DMS153 treated with DMSO at 0.1 percent for 48 hours (cell line): ENCODE data around the gene AQP6.
"Not testable (repeated sequence)": the region's sequence is repeated elsewhere in the genome, so short reads cannot be mapped to it uniquely, and the experiment has no call there.

Experiments used
- DNase-seq: peaks from one replicate; lab custom pipeline; 2025; ENCODE audit not compliant: unreplicated experiment; lab: John Stamatoyannopoulos, UW

Gene AQP6

DNA sequence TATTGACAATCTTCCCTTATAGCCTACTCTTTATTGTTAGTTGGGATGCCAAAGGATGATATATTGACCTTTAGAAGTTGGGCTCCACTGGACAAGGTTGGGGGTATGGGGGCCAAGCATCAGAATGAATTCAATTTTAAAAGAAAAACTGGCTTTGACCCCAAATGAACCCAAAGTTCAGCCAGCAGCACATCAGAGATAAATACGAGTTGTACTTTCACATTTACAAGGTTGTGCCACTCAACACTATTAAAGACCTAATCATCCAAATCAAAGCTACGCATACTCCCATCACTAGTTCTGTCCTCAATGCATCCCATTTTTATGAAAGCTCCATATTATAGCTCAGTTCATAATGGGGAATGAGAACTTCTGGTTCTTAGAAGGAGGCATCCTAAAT lies 16.7 kb downstream of the AQP6 start:
- not testable (repeated sequence) for DNase-seq

GRCh38 chr12:49990273-49990672 lies 17.5 kb downstream of the AQP6 start:
- no peak for DNase-seq

DNA sequence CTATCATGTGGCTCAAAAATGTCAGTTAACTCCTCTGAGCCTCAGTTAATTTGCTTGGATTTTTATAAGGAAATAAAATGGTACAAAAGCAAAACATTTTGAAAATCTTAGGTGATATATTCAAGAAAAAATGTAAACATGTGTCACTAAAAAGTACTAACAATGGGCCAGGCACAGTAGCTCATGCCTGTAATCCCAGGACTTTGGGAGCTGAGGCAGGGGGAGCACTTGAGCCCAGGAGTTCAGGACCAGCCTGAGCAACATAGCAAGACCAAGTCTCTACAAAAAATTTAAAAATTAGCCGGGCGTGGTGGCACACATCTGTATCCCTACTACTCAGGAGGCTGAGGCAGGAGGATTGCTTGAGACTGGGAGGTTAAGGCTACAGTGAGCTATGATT lies 25.7 kb downstream of the AQP6 start:
- no peak for DNase-seq

- no peak for DNase-seq
These were observed 30.8 kb downstream of the AQP6 start for GRCh38 chr12:50003595-50003994.

DNA sequence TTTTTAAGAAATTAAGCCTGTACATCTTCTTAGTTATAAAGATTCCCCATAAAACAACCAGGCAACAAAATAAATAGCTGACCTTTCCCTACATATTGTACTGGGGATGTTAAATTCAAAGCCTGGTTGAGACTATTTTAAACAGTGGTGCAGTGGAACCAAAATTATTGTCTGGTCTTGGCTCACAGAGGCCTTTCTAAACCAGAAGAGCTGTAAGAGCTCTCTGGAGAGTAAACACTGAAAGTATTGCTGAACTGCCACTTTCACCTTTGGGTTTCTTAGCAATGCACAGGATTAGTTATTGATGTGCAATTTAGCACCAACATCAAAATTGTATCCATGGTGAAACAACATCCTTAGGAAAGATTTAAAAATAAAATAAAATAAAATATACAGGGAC lies 31.9 kb downstream of the AQP6 start:
- no peak for DNase-seq

DNA sequence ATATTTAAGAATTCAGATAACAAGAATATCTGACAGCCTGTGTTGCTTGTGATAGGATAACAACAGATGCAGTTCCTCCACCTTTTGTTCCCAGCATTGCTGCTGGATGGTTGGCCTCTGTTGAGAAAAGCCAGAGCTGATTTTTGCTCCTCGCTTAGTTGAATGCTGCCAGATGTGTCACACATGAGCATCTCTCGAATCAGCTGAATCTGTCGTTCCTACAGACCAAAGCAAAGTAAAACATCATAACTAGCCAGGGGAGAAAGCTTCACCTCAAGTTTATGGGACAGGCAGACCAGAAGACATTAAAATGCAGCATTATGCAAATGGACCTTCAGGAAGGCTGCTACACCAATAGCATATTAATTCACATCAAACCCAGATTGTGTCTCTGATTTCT lies 32.4 kb downstream of the AQP6 start:
- no peak for DNase-seq

GRCh38 chr12:50006280-50006679 lies 33.5 kb downstream of the AQP6 start:
- no peak for DNase-seq

- DNase-seq, result no peak
These were observed 34.2 kb downstream of the AQP6 start for GRCh38 chr12:50006754-50007442.

- no peak for DNase-seq
These were observed 40.8 kb downstream of the AQP6 start for GRCh38 chr12:50013361-50014147.

GRCh38 chr12:50014342-50014741 lies 41.6 kb downstream of the AQP6 start:
- no peak for DNase-seq

DNA sequence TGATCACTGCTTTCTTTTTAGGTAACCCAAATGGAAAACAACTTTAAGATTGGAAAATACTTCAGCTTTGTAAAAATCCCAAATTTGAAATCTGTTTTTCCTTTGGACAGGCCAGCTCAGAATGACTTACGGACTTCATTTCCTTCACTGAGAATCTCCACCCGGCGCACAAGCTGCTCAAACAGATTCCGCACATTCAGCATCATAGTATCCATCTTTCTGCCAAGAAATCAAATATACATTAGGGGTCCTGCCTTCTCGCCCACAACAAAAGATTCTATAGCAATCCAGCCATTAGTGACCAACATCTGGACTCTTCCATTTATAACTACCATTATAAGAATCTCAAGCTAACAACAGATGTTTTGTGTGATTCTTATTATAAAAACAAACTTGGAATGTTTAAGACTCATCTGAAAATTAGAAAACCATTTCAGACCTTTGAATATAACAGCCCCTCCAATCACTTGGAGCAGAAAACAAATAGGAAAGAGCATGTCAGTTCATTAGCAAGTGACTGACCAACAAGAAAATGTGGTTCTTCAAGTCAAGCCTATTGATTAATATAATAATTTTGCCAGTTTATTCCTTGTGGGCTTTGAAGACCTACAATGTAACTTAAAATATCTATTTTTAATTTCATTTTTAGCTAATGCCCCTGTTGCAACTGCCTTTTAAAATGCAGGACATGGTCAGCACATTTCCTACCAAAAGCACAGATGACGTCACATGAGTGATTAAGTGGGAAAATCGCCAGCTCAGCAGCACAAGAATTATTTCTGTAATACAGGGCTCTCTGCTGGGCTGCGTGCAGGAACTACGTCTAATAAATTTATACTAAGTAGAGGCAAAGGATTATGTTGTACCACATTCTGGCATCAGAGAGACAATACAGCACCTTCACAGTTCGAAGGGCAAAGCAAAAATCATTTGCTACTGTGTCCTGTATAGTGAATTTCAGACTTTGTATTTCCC lies 44.0 kb downstream of the AQP6 start:
- DNase-seq, result no peak

GRCh38 chr12:50017641-50018040 lies 44.9 kb downstream of the AQP6 start:
- no peak for DNase-seq

- DNase-seq, result no peak
These were observed 45.4 kb downstream of the AQP6 start for GRCh38 chr12:50018154-50018553.

GRCh38 chr12:50018968-50019367 lies 46.2 kb downstream of the AQP6 start:
- no peak for DNase-seq

GRCh38 chr12:50019524-50019923 lies 46.8 kb downstream of the AQP6 start:
- no peak for DNase-seq

DNA sequence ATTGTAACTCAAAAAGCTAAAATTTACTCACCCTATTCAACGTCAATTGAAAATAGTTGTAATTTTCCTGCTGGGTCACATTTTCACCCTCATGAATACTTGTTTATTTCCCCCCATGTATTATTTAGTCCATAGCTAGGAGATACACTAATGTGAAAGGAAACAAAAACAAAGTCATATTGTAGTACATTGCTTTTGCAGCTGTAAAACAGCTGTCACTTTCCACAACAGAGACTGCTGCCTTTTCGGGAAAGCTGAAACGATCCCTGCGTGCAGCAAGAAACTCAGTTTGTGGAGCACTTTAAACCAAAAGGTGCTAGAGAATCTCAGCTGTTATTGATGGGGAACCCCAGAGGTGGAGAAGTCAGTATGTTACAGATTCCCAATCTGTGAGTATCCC lies 48.3 kb downstream of the AQP6 start:
- DNase-seq, result no peak

GRCh38 chr12:50022903-50023302 lies 50.2 kb downstream of the AQP6 start:
- DNase-seq, result no peak

- DNase-seq, result no peak
These were observed 51.5 kb downstream of the AQP6 start for GRCh38 chr12:50024227-50024626.

- no peak for DNase-seq
These were observed 52.0 kb downstream of the AQP6 start for GRCh38 chr12:50024805-50025186.

DNA sequence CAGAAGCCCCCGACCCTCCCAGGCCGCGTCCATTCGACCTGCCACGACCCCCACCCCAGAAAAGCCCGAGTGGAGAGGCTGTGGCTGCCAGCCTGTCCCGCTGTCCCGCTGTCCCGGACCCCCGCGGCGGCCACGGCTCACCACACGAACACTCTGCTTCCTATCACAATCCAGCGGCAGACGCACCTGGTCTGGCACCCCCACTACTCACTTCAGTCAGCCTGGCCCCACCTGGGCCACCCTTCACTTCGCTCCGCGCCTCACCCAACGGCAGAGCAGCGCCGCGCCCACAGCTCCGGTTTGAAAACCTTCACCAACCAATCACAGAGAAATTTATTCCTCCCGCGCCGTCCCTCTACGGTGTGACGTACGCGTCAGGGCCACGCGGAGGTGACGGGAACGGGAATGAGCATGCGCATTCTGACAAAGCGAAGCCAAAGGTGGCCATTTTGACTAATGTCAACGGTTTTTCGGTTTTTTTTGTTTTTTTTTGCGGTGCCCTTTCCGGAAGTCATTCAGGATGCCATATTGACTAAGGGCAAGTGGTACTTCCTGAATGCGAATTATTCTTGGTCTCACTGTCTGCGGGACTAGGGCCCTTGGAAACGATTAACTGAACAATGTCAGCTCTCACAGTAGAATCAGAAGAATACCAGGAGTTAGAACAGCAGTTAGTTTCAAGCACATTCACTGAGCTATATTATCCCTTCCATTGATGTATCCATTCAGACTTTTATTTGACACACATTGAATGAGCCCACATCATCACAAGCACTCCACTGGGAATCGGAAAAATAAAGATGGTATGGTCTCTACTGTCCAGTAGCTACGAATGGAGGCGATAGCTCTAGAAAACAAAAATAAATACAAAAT lies 52.7 kb downstream of the AQP6 start, which contains the start of gene RACGAP1:
Gene RACGAP1, minus strand, starts transcription at position 308 of the 873 bp plus-strand sequence. CDS start 8,779 bp downstream, outside the sequence.
- DNase-seq, result peak; percentile 99
